ENCODE data around the gene ANKS1B.

GRCh38 chr12:99311373-99311772 lies 673.4 kb downstream of the ANKS1B start:
- TF ChIP-seq ZNF274 (IDR thresholded peaks at IDR 0.05; ENCODE audit: low read depth, low read length) (no peak), SUZ12 (IDR thresholded peaks at IDR 0.05; ENCODE audit: extremely low read depth, insufficient read depth, insufficient read length) (no peak)
